GM21576 (cell line): Measurements from ENCODE around the gene ATP10A.
"Not testable (repeated sequence)": the region's sequence is repeated elsewhere in the genome, so short reads cannot be mapped to it uniquely, and the experiment has no call there.

Experiments used
- ATAC-seq: cut with Tn5 transposase; IDR thresholded peaks from one replicate; pipeline ENCODE4 v1.9.1; 2021; ENCODE audit warnings: mild to moderate bottlenecking, moderate library complexity; ENCODE audit not compliant: unreplicated experiment

Gene ATP10A

GRCh38 chr15:25776071-25776746, 86.9 kb downstream of the ATP10A start:
- no peak for ATAC-seq

DNA sequence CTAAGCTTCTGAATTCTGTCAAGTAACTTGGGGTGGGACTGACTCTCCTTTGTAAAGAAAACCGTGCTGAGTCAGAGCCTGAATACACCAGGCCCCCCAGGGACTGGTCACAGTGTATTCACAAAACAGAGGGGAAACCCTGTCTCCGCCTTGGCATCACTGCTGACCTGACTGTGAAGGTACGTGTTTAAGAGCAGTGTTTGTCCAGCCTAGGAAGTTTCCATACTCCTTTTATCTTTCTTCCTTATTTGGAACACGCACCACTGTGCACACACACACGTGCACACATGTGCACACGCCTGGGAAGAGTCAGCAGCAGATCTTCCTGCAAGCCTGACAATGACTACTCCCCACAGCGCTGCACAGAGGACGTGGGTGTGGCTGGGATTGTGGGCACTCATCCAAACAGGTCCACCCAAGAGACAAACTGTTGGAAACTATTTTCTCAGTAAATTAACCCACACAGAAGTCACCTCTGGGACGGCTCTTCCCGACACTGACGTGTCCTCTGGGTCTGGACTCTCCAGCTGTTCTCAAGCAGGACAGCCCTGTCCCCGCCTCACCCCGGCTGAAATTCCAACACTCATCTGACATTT, 87.7 kb downstream of the ATP10A start:
- ATAC-seq, result peak; percentile 86

DNA sequence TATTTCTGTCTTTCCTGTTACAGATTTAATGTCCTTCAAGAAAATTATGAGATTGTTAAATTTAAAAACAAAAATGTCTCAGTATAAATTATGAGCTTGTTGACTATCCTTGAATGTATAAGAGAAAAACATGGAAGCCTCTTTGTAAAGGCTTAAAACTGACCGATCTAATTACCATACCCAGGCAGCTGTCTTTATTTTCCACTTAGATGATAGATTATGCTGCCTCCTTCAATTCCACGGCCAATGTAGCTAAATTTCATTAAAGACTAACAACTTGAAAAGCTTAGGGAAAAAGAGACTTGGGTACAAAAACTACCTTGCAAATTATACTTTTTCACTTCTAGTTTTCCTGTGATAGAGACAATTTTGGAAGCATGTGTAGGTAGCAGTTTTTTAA, 88.3 kb downstream of the ATP10A start:
- no peak for ATAC-seq

- ATAC-seq, result no peak
Observed at GRCh38 chr15:25773248-25773647, 89.9 kb downstream of the ATP10A start.

- ATAC-seq, result no peak
Observed at GRCh38 chr15:25772500-25772899, 90.6 kb downstream of the ATP10A start.

DNA sequence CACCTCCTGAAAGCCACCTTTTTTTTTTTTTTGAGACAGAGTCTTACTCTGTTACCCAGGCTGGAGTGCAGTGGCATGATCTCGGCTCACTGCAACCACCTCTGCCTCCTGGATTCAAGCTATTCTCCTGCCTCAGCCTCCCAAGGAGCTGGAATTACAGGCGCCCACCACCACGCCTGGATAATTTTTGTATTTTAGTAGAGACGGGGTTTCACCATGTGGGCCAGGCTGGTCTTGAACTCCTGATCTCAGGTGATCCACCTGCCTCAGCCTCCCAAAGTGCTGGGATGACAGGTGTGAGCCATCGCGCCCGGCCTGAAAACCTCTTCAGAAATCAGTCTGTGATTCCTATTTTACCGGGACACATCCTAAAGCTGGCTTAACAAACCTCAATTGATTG, 91.4 kb downstream of the ATP10A start:
- ATAC-seq, result not testable (repeated sequence)

- no peak for ATAC-seq
Observed at GRCh38 chr15:25771338-25771706, 91.8 kb downstream of the ATP10A start.

- no peak for ATAC-seq
Observed at GRCh38 chr15:25770618-25771337, 92.3 kb downstream of the ATP10A start.

DNA sequence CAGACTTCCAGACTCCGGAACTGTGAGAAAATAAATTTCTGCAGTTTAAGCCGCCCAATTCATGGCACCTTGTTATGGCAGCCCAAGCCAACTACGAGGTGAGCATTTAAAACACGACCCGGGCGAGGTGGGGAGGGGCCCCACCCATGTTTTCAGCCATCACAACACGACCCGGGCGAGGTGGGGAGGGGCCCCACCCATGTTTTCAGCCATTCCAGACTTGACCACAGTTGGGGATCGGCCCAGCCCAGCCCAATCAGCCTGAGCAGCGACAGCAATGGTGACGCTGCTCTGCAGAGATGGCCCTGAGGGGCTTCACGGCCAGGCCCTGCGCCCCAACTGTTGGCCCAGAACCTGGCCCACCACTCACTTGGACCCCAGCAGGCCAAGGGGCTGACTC, 93.1 kb downstream of the ATP10A start:
- no peak for ATAC-seq

DNA sequence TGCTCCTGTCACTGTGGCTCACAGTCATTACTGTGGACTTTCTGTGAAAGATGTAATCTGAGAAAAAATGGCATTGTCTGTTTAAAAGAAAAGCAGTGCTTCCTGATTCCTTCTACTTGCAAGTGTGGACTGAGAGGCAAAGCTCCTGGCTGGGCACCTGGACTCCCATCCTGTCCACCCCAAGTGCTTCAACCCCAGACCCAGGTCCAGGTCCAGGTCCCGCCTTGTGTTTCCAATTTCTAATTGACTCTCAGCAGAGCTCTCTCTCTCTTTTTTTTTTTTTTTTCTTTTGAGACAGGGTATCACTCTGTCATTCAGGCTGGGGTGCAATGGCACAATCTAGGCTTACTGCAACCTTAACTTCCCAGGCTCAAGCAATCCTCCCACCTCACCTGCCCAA, 94.9 kb downstream of the ATP10A start:
- ATAC-seq, result no peak

DNA sequence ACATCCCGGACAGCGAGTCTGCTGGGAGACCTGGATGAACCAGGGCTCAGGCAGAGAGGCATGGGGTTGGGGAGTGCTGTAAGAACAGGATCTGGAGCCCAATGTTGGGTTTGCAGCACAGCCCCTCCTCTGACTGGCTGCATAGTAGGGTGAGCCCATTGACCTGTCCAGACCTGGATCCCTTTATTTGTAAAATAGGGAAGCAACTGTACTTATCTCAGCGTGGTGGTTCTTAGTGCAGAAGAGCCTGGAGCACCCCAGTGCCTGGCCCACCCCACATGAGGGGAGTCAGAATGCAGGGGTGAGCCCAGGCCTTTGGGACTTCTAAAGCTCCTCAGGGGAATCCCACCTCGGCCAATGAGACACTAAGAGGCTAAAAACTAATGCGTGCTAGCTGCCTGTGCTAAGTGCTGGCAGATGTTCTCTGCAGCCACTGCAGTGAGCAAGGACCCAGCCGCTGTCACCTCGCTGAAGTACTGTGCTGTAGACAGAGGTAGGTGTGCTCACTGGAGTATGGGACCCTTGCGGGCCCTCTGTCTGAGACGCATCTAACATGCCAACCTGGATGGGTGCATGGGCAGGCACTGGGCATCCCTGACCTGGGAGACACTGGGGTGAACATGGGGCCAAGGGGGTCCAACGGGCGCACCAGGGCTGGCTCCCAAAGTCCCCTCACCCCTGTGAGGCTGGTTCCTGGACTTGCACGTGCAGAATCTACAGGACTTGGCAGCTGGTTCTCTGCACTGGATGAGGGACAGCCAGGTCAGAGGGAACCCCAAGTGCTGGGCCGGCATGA, 95.6 kb downstream of the ATP10A start:
- ATAC-seq, result no peak

- ATAC-seq, result no peak
Observed at GRCh38 chr15:25766417-25766816, 96.7 kb downstream of the ATP10A start.

DNA sequence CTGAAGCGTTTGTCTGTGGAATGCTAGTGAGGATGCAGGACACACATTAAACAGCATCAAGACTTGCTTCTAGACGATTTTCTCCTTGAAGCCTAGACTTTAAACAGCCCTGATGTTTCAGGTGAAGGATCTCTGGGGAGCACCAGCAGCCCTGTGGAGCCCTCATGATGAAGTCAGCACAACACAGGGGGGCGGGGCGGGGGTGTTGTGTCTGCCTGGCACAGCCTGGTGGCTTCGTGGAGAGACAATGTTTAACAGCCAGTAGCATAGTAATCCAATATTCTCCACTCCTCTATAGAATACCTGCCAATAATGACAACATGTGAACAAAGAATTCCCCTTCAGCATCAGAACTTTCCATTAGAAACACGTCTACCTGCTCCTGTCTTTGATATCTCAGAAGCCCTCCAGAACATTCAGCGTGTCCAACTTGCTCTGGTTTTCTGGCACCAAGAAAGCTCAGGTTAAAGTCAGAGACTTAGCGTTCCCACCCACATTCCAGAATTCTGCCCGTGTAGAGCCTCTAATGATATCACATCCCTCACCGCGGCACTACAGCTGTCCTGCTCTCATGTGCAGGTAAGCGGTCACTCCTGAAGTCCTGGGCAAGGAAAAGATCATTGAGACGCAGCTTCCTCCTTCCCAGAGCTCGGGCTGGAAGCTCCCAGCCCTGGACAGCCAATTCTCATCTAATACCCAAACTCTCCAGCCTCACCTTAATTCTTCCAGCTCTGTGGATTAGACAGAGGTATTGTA, 98.0 kb downstream of the ATP10A start:
- no peak for ATAC-seq

DNA sequence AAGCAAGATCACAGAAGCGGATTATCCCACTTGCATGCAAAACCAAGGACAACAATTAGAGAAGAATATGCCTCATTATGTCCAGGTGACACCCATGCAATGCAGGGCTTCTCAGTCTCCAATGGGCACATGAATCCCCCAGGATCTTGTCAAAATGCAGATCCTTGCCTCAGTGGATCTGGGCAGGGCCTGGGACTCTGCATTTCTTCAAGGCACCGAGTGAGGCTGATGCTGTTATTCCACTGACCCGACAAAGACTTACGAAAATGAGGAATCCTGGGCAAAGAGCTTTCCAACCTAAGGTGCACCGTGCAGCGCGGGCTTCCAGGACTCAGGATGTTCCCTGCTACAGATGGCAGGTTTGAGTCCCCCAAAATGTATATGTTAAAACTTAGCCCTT, 99.2 kb downstream of the ATP10A start:
- no peak for ATAC-seq

GRCh38 chr15:25763331-25763751, 99.8 kb downstream of the ATP10A start:
- ATAC-seq, result no peak

DNA sequence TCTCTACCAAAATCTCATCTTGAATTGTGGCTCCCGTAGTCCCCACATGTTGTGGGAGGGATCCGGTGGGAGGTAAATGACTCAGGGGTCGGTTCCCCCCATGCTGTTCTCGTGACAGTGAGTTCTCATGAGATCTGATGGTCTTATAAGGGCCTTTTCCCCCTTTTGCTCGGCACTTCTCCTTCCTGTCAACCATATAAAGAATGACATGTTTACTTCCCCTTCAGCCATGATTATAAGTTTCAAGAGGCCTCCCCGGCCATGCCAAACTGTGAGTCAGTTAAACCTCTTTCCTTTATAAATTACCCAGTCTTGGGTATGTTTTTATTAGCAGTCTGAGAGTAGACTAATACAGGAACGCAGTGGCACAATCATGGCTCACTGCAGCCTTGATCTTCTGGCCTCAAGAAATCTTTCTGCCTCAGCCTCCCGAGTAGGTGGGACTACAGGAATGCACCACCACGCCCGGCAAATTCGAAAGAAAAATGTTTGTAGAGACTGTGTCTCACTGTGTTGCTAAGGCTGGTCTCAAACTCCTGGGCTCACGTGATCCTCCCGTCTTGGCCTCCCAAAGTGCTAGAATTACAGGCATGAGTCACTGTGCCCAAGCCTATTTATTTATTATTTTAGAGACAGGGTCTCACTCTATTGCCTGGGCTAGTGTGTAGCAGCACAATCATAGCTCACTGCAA, 101.0 kb downstream of the ATP10A start:
- no peak for ATAC-seq

DNA sequence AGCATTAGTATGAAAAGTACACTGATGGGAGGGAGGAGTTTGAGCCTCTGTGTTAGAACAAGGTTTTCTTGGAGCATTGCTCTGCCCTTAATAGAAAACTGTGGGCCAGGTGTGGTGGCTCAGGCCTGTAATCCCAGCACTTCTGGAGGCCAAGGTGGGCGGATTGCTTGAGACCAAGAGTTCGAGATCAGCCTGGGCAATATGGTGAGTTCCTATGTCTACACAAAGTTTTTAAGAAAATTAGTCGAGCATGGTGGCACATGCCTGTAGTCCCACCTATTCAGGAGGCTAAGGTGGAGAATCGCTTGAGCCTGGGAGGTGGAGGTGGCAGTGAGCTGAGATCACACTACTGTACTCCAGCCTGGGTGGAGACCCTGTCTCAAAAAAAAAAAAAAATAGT, 103.7 kb downstream of the ATP10A start:
- ATAC-seq, result no peak

DNA sequence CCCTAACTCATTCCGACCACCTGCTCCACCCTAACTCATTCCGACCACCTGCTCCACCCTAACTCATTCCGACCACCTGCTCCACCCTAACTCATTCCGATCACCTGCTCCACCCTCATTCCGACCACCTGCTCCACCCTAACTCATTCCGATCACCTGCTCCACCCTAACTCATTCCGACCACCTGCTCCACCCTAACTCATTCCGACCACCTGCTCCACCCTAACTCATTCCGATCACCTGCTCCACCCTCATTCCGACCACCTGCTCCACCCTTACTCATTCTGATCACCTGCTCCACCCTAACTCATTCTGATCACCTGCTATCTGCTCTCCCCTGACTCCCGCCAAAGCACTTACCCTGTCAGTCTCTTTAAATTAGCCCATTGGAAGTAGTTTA, 104.5 kb downstream of the ATP10A start:
- ATAC-seq, result not testable (repeated sequence)

GRCh38 chr15:25743548-25744275, 119.4 kb downstream of the ATP10A start:
- no peak for ATAC-seq
